GM10248 (cell line): ENCODE results near the gene KRTAP16-1.

Source experiments
- CTCF ChIA-PET: fragments of 300-600 bp; sonication (Branson Sonifier 250); formaldehyde crosslinking; extraction: SDS; loops from one replicate; lab custom pipeline; 2021; ENCODE audit warnings: antibody characterized with exemption; lab: Yijun Ruan, JAX
- POLR2A ChIA-PET: fragments of 350-650 bp; sonication (Branson Sonifier 250); formaldehyde crosslinking; extraction: SDS; loops from one replicate; lab custom pipeline; 2020; ENCODE audit warnings: antibody characterized with exemption; lab: Yijun Ruan, JAX
- DNase-seq: peaks from one replicate; pipeline ENCODE4 v3.0.0; 2012; ENCODE audit errors: extremely low spot score
- CTCF ChIP-seq: IDR thresholded peaks from 2 replicates; pipeline ENCODE4 v1.5.1; 2012; ENCODE audit warnings: mild to moderate bottlenecking, low read depth; ENCODE audit errors: extremely low read depth, missing control alignments, control extremely low read depth

The KRTAP16-1 gene

DNA sequence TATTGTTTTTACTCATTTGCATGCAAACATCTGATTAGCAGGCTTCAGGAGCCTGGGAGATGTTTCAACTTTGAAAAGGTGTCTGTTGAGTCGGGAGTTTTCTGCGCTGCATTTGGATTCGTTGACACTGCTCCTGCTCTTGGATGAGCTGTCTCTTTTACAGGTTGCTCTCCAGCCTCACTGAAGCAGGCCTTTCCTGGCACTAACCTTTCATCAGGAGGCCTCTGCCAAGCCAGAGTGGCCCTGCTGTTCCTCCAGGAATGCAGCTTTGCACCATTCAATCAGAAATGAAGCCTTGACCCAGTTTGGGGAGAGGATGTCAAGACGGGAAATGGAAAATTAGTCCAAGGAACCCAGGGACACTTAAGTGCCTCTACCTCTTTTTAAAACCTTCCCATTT lies 6.1 kb downstream of the KRTAP16-1 start:
- no peak for DNase-seq
- TF ChIP-seq CTCF: no peak
- POLR2A ChIA-PET: no interaction called here
- CTCF ChIA-PET: interaction anchor here (1.5 to 1.9 kb wide), 2 partner anchors 10 to 20 kb away, joined by 4 to 6 read pairs; no protein-coding TSS in a partner anchor

DNA sequence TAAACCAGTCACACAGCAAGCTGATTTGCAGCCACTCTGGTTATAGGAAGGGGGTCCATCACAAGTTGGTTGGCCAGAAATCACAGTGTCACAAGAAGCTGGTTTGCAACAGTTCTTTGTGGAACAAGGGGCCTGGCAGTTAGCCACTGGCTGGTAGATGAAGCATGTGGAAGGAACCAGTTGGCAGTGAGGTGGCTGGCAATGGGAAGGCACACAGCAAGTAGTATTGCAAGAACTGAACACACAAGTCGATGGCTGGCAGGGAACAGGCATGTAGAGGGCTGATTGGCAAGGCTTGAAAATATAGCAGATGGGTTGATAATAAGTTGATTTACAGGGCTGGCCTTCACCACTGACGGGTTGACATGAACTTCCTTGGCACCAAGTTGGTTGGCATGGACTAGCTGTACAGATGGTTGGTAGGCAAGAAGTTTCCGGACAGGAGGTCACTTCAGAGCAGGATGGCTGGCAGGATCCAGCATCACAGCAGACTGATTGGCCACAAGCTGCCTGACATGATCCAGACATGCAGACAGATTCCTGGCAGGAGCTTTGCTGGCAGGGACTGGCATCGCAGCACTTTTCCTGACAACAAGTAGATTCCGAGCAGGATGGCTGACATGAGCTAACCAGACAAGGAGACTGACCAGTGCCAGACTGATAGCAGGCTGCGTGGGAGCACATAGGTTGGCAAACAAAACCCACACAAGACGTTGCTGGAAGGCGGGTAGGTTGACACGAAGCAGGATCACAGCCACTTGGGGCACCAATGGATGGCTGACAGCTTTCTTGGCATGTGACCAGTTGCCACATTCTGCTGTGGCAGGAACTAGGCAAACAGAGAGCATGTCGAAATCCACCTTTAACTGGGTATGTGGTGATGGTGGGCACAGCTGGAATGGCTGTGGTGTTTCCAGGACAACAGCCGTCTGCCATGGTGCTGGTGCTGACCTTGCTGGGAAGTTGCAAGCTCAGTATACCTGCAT lies 6.9 kb downstream of the KRTAP16-1 start, which contains the start of gene KRTAP29-1:
Gene KRTAP29-1 (minus strand): TSS at position 936 of the 986 bp plus-strand sequence. CDS start 0 bp downstream, at position 936.
- TF ChIP-seq CTCF: no peak
- DNase-seq: no peak
- CTCF ChIA-PET: interaction anchor here (1.9 kb wide), 1 partner anchor 20 kb away, joined by 6 read pairs; no protein-coding TSS in a partner anchor
- POLR2A ChIA-PET: no interaction called here

DNA sequence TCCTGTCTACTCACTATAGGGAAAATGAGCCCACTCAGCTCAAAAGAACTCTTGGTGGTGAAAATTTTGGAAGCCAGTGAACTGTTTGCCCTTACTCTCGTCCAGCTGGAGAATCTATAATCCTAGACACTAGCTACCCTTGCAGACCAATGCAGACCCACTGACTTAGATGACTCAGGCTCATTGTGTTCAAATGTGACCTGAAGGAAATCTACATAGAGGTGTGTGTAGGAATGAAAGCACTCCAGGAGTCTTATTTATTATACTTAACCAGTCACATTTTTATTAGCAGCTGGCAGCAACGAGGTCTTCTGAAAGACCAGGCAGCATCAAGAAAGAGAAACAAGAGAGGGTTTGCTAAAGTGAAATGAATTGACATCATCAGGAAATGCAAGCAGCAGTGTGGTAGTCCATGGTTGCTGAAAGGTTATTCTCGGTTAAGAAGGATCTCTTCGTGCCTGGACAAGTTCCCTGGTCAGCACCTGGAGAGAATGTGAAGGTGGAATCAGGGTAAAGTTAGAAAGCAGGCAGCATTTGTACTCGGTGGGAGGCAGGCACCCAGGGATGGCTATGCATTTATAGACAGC lies 7.8 kb downstream of the KRTAP16-1 start:
- no peak for DNase-seq
- ChIA-PET CTCF (no interaction called here), POLR2A (no interaction called here)
- no peak for TF ChIP-seq CTCF

- TF ChIP-seq CTCF: no peak
- POLR2A ChIA-PET: no interaction called here
- CTCF ChIA-PET: no interaction called here
- DNase-seq: no peak
Observed at GRCh38 chr17:41298458-41299135, 10.5 kb downstream of the KRTAP16-1 start.

GRCh38 chr17:41296846-41297245 lies 12.3 kb downstream of the KRTAP16-1 start:
- DNase-seq: no peak
- no peak for TF ChIP-seq CTCF
- ChIA-PET POLR2A (no interaction called here), CTCF (no interaction called here)

DNA sequence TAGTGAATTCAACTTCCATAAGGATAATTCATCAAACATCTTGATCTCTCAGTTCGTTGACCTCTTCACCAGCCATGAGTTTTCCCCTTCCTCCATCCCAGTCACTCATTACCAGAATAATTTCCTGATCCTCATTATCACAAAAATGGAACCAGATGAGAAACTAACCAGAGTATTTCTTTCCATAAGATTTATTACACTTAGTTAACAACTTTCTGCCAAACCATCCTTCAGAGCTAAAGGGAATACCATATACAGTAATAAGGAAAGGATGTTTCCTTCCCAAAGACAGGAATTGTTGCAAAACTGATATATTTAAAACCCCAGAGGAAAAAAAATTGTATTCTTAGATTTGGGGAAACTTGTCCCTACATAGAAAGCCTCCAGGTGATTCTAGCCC lies 15.1 kb downstream of the KRTAP16-1 start:
- DNase-seq: no peak
- ChIA-PET POLR2A (no interaction called here), CTCF (no interaction called here)
- no peak for TF ChIP-seq CTCF
